HG03066 (cell line): ENCODE results near the gene COTL1.

Experiments used
- ATAC-seq: cut with Tn5 transposase; IDR thresholded peaks from one replicate; pipeline ENCODE4 v1.9.1; 2021; ENCODE audit warnings: low read depth; ENCODE audit not compliant: unreplicated experiment

Gene COTL1

DNA sequence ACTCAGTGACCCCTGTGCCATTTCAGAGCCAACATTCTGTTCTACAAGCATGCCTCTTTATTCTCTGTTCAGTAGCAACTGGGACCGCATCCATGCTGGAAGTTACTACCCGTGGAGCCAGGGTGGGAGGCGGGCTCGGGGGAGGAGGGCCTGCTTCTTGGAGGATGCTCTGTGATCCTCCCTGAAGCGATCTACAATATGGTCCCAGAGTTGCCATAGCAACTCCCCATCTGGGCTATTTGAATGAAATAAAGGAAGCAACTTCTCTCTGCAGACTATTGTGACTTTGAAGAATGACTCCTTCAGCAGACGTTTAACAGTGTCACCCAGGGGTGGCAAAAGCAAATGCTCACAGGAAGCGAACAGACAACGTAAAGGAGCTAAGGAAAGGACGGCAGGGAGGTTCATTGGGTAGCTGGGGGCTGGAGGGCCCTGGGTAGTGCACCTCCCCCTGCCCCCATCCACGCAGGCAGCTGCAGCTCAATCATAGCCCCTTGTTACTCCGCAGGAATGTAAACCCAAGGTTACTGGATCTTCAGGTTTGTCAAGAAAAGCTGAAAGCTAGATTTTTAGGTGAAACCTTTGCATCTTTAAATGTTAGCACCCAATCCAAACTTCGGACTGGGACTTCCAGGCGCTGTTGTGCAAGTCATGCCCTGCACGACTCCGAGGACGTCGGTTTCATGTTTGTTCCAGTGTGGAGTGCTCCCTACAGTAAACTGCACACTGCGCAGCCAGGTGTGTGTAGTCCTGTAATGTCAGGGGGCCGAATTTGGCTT lies 62.3 kb downstream of the COTL1 start:
- no peak for ATAC-seq

DNA sequence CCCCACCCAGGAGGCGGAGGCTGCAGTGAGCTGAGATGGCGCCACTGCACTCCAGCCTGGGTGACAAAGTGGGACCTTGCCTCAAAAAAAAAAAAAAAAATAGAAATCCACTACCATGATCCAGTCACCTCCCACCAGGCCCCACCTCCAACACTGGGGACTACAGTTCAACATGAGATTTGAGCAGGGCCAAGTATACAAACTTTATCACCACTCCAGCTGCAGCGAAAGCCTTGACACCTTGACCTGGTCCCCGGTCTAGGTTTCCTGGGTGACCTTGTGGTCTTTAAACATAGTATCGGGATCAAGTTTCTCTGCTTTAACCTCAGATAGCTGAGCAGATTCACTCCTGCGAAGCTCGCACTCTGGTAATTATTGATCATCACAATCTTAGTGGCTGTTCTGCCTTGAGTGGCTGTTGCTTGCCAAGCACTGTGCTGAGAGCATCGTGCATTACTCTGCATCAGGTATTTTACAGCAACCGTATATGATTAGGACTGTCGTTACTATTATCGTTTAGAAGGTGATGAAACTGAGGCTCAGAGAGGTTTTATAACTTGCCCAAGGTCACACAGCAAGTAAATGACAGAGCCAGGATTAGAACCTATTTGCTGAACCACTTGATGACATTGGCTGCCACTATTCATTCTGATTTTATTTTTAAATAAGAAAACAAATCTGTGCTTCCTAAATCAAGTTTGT lies 63.1 kb downstream of the COTL1 start:
- no peak for ATAC-seq

DNA sequence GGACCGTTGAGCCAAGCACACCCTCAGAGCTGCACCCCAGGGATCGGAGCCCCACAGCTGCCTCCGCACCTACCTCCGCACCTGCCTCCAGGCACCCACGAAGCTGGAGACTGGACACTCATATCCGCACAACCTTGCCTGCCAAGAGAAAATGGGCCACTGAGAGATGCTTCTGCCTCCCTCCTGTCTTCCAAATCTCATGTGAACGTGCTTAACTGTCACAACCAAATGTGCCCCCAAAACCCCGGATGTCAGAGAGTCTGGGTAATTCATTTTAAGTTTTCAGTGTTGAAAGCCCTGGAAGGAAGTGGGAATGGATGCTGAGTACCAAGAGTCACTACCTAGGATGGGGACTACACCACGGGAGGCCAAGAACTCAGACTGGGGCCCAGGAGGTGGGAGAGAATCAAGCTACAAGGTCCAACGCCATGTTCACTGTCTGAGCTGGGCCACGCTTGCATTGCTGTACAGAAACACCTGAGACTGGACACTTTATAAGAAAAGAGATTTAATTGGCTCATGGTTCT lies 63.9 kb downstream of the COTL1 start:
- no peak for ATAC-seq

DNA sequence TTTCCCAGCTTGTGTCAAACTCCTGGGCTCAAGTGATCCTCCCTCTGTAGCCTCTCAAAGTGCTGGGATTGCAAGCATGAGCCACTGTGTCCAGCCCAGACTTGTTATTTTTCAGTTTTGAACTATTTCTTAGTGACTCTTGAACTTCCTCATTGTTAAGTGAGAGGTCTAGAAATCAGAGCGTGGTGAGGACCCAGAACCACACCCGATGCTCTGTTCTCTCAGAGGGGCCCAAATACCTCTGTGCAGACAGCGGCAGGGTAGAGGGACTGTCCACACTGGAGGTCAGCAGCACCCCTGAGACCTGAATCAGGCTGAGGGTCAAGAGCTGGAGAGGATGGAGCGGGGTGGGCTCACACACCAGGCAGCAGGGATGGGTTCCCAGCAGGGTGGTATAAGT lies 65.7 kb downstream of the COTL1 start:
- ATAC-seq = no peak

DNA sequence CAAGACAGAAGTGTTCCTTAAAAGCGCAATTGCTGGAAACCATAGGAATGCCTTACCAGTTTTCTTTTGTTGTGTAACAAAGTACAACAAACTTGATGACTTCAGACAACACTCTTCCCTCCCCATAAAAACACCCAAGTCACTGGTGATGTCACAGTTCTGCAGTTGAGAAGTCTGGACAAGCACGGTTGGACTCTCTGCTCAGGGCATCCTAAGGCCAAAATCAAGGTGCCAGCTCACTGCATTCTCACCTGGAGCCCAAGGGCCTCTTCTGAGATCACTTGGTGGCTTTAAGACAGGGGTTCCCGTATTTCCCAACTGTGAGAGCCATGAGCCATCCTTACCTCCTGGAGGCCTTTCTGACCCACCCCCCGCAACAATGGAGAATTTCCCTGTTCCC lies 67.8 kb downstream of the COTL1 start:
- no peak for ATAC-seq

DNA sequence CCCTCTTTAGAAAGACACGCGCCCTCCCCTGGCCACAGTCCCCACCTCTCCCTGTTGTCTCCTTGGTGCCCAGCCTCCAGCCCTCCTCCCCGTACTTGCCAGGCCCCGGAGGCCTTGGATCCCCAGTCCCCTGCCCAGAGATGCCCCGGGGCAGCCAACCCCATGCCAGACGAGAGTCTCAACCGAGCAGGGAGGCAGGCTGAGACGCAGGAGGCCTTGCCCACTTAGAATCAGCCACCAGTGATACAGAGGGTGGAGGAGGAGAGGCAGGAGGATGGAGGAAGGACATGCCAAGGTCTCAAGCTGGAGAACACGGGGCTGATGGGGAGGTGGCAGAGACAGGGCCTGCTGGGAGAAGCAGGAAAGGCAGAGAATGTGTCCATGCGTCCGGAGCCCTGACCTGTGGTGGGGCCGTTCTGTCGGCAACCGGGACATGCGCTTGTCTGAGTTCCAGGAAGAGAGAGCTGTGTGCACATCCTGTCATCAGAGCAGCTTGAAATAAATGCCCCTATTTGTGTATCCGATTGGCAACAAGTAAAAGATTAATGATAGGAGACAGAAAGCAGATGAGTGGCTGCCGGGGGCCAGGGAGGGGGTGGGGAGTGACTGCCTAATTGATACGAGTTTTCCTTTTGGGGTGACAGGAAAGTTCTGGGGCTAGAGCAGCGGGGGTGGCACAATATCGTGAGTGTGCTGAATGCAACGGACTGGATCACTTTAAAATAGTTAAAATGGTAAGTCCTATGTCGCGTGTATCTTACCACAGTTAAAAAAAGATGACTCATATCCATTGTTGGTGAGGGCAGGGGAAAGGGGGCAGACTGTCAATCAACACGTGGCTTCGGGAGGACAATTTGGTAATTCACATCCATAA lies 68.7 kb downstream of the COTL1 start:
- ATAC-seq = no peak

DNA sequence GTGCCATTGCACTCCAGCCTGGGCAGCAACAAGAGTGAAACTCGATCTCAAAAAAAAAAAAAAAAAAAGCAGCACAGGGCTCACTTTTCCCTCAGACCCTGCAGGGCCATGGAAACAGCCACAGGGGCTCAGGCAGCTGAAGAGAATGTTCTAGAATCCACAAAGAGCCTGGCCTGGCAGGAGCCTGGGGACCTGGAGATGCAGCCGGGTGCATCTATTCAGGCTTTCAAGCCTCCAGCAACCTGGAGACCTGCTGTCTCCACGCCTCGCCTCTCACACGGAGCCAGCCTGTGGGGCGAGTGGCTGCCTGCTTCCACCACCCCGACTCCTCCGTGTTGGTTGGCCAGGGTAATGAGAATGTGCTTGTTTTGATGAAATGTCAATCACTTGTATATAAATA lies 69.4 kb downstream of the COTL1 start:
- no peak for ATAC-seq

DNA sequence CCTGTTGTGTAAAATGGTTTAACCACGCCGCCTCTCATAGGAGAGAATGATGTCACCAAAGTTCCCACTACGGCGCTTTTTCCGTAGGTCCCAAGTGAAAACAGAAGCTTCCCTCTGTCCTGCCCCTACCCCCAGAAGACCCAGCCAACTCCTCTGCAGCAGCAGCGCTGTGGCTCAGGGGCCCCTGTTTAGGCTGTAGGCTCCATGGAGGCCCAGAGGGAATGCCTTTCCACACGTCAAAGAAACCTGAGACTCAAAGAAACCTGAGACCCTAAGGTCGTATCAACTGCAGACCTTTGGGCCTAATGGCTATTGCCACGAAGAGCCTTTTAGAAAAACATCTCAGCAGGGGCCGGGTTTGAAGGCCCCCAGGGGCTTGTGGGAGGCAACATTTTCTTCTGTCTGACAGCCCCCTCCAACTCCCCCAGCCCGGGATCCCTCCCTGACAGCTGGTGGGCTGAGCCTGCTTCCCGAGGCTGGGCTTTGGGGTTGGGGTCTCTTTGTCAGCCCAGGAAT lies 70.3 kb downstream of the COTL1 start:
- no peak for ATAC-seq

DNA sequence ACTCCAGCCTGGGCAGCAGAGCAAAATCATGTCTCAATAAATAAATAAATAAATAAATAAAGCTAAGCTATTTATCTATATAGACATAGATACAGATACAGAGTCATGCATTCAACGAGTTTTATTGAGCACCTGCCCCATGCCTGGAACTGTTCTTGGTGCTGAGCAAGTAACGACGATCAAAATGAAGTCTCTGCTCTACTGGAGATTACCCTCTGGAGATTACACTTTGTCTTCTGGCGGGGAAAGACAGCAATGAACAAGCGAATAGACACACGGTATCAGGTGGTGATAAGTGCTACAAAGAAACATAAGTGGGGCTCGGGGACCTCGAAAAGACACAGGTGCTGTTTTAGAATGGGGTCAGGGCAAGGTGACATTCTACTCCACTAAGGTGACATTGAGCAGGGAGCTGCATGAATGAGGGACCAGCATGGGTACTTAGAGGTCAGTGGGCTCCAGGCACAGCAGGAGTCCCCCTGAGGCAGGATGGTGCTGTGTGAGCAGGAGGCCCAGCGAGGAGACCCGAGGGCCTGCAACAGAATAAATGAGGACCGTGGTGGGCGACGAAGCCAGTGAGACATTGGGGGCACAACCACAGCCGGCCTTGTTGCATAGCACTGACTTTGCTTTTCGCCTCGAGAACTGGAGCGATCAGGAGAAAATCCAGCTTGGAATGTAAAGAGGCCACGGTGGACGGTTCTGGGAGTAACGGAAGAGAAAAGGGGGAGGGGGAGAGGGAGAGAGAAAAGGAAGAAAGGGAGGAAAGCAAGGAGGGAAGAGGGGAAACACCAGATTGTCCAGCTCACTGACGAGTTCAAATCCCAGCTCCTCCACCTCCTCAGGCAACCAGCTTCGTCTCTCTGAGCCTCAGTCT lies 71.0 kb downstream of the COTL1 start:
- no peak for ATAC-seq

DNA sequence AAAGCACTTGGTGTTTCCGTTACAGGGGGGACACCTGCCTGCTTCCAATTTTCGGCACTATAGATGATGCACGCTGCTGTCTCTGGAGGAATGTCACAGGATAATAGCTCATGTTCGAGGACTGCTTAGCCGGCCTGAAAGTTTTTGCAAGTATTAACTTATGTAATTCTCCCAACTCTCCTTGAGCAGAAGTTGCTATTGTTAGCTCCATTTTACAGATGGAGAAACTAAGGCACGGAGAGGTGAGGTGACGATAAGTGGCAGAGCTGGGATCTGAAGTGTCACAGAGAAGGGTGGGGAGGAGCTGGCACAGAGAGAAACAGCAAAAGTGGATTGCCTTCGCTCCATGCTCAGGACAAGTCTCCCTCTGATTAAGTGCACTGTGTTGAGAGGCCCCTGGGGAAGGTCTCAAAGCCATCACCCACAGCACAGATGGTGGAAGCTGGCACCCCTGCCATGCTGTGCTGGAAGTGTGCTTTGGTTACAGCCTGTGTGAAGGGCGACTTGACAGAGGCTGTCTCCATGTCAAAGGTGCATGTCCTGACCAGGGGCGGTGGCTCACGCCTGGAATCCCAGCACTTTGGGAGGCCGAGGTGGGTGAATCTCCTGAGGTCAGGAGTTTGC lies 72.7 kb downstream of the COTL1 start:
- no peak for ATAC-seq

DNA sequence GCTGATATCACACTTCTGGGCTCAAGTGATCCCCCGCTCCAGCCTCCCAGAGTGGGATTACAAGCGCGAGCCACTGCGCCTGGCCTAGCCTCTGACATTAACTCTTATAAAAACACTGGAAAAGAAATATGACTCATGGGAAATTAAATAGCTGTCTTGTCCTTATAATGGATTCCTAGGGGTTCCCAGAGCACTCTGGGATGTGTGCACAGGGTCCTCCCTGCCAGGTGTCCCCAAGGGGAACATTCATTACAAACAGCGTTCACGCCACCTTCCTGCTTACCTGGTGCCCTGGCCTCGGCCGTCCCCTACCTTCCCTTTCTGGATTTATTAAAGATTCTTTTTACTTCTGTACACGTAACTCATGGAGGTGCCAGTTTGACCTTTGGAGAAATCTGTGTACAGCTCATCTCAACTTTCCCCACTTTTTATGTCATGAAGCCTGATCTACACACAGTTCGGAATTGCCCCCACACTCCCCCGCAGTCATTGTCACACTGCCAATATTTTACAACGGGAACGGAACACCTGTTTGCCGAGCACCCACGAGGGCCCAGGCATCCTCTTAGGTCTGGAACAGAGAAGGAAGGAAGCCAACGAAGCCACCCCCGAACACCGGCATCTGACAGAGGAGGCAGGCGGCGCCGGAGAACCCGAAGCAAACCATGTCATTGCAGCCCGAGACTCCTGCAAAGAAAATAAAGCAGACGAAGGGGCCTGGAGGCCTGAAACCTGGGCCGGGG lies 73.7 kb downstream of the COTL1 start:
- ATAC-seq = no peak

DNA sequence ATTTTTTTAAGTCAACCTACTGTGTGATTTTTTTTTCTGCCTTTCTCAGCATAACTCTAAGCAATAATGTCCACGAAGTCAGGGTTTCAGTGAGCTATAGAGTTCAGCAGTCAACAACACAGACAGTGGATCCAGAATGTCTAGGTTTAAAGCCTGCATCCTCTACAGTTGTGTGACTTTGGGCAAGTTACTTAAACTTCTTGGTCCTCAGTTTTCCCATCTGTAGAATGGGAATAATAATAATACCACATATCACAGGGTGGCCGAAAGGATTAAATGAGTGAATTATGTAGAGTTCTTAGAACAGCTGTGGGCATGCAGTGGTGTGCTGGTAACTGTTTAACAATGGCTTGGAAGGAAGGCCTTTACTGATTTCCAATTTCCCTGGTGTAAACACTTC lies 74.6 kb downstream of the COTL1 start:
- no peak for ATAC-seq

DNA sequence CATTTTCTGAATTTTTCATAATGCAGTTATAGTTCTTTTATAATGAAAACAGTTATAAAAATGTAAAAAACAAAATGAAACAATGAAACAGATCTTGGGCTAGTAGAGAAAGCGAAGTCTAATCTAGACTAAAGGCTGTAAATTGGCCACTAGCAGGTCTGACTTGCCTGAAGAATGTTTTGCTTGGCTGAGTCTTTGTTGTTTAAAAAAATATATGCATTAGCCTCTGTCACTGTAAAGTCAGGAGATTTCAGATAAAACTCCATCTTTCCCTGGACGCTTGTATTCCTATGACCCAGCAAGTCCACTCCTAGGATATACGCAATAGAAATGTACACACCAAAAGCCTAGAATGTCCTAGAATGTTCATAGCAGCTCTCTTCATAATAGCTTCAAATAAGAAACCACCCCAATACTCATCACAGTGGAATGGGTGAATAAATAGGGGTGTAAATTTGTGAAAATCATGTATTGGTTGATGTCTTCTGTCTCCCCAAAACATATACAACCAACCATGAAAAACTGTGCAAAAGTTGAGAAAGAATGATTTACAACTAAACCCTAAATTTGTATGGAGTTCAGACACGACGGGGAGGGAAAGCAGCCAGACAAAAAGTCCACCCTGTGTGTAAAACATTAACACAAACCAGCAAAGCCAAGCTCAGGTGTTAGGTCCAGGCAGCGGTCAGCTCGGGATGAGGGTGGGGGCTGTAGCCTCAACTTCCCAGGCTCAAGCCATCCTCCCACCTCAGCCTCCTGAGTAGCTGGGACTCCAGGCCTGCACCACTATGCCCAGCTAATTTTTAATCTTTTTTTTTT lies 75.7 kb downstream of the COTL1 start:
- ATAC-seq = no peak

DNA sequence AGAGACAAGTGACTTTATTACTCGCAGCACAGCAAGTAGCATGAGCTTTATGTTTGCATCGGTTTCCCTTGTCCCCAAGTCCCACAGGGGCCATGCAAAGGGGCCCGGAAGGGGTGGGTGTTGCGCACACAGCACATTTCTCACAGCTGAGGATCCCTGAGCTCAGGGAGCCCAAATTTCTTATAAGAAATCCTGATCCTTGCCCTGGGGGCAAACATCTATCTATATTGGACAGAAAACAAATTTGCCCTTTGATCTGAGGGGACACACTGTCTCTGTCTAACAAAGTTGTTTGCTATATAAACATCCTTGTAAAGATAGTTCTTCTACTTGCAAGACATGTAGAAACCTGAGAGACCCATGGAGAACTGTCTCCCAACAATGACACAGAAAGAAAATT lies 77.7 kb downstream of the COTL1 start:
- no peak for ATAC-seq

DNA sequence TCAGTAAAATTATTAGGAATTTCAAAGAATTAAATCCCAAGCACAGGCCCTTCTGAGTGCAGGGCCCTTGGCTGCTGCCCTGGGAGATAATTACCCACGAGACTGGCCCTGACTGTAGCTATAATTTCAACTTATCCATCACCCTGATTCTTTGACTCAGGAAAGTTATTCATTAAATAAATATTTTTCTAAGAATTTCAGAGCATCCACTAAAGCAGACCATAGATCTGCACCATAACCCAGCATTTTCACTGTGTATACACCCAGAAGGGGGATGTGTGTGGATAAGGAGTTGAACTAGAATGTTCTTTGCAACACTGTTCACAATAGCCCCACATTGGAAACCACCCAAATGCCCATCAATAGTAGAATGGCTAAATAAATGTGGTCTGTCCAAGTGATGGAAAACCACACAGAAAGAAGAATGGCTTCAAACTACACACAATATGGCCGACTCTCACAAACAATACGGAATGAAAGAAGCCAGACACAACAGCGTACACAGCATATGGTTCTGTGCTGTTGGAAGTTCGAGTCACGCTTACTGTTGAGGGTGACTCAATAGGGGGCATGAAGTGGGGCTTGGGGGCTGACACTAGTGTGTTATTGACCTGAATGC lies 79.5 kb downstream of the COTL1 start:
- no peak for ATAC-seq

DNA sequence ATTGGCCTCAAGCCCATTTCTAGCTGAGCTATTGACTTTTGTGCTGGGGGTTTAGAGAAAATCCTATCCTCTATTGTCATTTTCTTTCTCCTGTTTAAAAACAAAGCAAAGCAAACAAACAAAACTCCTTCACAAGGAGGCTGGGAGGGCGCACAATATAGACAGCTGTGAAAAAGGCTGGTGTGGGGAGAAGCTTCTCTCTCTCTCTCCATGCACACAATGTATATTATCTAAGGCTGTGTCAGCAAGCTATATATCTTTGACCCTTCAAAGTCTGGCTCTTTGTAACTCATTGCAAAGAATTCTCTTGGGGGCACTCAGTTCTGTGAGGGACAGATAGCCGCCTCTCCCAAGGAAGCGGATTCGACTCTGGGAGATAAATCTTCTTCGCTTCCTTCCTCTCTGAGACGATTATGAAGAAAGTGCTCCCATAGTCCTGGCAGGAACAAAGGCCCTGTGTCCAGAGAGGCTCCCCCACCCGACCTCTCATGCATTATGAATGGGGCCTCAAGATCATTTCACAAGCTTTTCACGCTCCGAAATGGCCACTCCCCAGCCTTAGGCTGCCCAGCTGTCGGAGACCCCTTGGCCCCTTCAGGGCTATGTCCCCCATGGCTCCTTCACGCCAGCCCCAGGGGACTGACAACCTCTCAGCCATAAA lies 80.3 kb downstream of the COTL1 start:
- ATAC-seq = no peak

DNA sequence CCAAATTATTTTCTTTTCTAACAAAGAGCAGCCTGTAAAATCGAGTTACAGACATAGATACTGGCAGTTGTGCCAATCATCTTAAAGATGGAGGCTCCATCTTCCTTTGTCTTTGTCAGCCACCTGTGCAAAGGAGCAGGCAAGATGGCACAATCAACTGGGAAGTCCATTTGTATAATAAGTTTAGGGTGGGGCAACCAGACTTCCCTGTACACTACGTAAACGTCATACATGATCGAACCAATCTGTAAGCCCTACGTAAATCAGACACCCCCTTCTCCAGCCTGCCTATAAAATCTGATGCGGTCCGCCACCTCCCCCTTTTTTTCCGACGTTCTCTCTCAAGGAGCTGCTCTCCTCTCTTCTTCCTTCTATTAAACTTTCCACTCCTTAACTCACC lies 82.0 kb downstream of the COTL1 start:
- no peak for ATAC-seq
